AG04450 (cell line): ENCODE measurements around the gene IQCN. TPM values are rescaled to one million over a fixed set of nuclear protein-coding genes. Genes with fewer than 3 reads are reported as not detected.

Source experiments
- CTCF ChIA-PET: fragments of 300-600, 350-600 bp; formaldehyde crosslinking; extraction: SDS; loops from one replicate; lab custom pipeline; 2022; ENCODE audit warnings: antibody characterized with exemption, inconsistent platforms; lab: Charles Lee
- POLR2A ChIA-PET: fragments of 350-600 bp; formaldehyde crosslinking; extraction: SDS; loops from one replicate; lab custom pipeline; 2021; ENCODE audit warnings: antibody characterized with exemption, inconsistent platforms; lab: Yijun Ruan, JAX
- DNase-seq: peaks from one replicate; pipeline ENCODE4 v3.0.0-alpha.2; 2011; ENCODE audit warnings: low read depth, low spot score
- H3K27ac ChIP-seq: one replicate; pipeline ENCODE4 v1.5.1; 2012; ENCODE audit warnings: low read depth, low read length, control low read depth
- H3K27me3 ChIP-seq: one replicate; pipeline ENCODE4 v1.6.0; 2012; ENCODE audit warnings: low read length; ENCODE audit not compliant: control insufficient read depth, insufficient read depth
- H3K4me3 ChIP-seq: 2 replicates; pipeline ENCODE4 v1.5.1; 2011; ENCODE audit warnings: mild to moderate bottlenecking, low read depth, low read length, control low read depth
- H3K9me3 ChIP-seq: 2 replicates; pipeline ENCODE4 v1.5.1; 2012; ENCODE audit warnings: low read length; ENCODE audit not compliant: control insufficient read depth, insufficient read depth
- polyA plus RNA-seq: library from polyadenylated mRNA; depleted of rRNA; stranded (reverse); fragments of >200 nt; gene quantifications from 2 replicates; pipeline ENCODE4 v1.2.3, GENCODE V29; 2011
- TF ChIP-seq, protein P1 (sequence below): IDR thresholded peaks from 2 replicates; pipeline ENCODE4 v1.5.1; 2011; ENCODE audit warnings: low read depth, low read length, control low read depth, inconsistent platforms

The IQCN gene
- polyA plus RNA-seq, 1 experiment, result 0.45 TPM

DNA sequence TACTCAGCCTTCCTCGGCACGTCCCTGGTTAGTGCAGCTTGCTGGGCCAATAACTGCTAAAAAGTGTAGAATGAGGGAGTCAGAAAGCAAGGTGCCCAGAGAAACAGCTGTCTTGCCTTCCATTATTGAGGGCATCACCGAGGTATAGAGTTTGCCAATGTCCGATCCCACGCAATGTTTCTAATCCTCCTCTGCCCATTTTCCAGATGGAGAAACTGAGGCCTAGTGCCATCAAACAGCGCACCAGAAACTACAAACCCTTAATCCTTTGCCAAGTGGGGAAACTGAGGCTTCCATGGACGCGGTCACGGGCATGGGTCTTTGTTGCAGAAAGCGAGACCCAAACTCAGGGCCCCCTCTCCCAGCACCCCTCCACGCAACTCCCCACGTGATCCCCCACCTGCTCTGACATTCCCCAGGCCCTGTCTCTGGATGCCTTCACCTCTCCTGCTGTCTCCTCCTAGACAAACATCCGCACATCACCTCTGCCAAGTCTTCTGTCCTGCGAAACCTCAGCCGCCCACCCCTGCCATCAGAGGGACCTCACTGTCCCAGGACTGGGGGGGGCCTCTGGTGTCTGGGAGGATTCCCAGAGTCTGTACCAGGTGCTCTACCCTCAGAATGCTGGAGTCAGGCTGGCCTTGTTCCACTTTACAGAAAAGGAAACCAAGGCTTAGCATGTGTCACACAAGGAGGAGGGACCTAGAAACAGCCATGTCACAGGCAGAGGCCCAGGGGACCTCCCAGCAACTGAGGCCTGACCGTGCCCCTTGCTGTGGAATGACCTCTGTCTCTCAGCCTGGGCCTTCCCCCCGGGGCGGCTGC, 47.1 kb downstream of the IQCN start:
- Histone ChIP-seq H3K4me3 (no peak overlapping the region), H3K9me3 (peaks cover 3% of the 10 kb centered on the region; the same call in 1 of the 2 replicates), H3K27me3 (peaks cover 19% of the 10 kb centered on the region), H3K27ac (no peak overlapping the region)
- TF ChIP-seq, protein P1, sequence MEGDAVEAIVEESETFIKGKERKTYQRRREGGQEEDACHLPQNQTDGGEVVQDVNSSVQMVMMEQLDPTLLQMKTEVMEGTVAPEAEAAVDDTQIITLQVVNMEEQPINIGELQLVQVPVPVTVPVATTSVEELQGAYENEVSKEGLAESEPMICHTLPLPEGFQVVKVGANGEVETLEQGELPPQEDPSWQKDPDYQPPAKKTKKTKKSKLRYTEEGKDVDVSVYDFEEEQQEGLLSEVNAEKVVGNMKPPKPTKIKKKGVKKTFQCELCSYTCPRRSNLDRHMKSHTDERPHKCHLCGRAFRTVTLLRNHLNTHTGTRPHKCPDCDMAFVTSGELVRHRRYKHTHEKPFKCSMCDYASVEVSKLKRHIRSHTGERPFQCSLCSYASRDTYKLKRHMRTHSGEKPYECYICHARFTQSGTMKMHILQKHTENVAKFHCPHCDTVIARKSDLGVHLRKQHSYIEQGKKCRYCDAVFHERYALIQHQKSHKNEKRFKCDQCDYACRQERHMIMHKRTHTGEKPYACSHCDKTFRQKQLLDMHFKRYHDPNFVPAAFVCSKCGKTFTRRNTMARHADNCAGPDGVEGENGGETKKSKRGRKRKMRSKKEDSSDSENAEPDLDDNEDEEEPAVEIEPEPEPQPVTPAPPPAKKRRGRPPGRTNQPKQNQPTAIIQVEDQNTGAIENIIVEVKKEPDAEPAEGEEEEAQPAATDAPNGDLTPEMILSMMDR, result no peak
- POLR2A ChIA-PET, result no interaction called here
- CTCF ChIA-PET, result interaction anchor here (1.1 kb wide), 1 partner anchor 19 kb away, joined by 5 read pairs; no protein-coding TSS in a partner anchor
- no peak for DNase-seq

DNA sequence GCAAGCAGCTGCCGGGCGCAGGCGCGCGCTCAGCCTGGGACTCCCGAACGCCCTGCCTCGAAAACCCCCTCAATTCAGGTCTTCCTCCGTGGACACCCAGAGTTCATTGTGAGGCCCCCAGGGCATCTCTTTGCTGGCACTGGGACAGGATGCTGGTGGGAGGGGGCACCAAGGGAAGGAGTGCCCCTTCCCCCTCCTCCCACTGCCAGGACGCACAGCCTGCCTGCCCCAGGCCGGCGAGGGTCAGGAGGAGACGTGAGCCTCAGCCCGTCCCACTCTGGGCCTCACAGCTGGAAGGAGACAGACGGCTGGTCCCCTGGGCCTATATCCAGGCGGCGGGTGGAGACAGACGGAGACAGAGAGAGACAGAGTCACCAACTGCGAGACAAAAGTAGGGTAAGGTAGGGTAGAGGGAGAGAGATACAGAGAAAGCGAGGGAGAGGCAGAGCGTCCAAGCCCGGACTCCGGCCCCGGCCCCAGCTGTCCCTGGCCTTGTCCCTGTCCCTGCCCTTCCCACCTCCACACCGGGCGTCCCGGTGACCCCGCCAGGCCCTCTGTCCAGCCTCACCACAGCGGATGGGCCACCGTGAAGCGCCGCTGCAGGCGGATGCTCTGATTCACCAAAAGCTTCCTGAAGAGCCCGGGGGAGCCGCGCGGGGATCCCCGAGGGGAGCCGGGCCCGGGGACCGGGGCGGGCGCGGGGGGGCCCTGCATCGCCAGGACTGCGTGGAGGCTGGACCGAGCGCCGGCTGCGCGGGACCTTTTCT, 48.4 kb downstream of the IQCN start, which contains the start of gene PDE4C:
Gene PDE4C (minus strand): TSS at position 737 of the 767 bp plus-strand sequence. CDS start 23 bp downstream, at position 714.
- POLR2A ChIA-PET, result interaction anchor here (0.7 kb wide), 1 partner anchor 8 kb away, joined by 4 read pairs; no protein-coding TSS in a partner anchor
- Histone ChIP-seq H3K27ac (no peak within 1 kb of the TSS), H3K4me3 (no peak within 1 kb of the TSS), H3K9me3 (peaks cover 3% of the 10 kb centered on the region; the same call in 1 of the 2 replicates), H3K27me3 (peaks cover 14% of the 10 kb centered on the region)
- CTCF ChIA-PET, result no interaction called here
- TF ChIP-seq, protein P1, result no peak
- DNase-seq, result no peak

DNA sequence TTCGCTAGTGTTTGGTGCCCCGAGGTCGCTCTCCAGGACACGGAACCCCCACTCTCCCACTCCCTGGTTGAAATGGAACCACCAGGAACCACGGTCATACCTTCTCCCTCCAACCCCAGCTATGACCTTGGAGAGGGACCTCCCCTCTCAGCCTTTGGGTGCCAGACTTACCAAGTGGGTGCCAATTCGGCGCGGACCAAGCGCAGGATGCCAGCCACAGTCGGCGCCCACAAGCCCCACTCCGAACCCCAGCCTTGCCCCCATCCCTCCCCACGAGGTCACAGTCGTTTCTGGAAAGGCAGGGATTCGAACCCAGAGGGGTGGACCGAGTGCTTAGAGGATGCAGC, 48.9 kb downstream of the IQCN start:
- Histone ChIP-seq H3K27ac (no peak overlapping the region), H3K27me3 (peaks cover 9% of the 10 kb centered on the region), H3K9me3 (peaks cover 3% of the 10 kb centered on the region; the same call in 1 of the 2 replicates), H3K4me3 (no peak overlapping the region)
- TF ChIP-seq, protein P1, result no peak
- CTCF ChIA-PET, result no interaction called here
- no peak for DNase-seq
- POLR2A ChIA-PET, result interaction anchor here (0.7 kb wide), 1 partner anchor 8 kb away, joined by 4 read pairs; no protein-coding TSS in a partner anchor

DNA sequence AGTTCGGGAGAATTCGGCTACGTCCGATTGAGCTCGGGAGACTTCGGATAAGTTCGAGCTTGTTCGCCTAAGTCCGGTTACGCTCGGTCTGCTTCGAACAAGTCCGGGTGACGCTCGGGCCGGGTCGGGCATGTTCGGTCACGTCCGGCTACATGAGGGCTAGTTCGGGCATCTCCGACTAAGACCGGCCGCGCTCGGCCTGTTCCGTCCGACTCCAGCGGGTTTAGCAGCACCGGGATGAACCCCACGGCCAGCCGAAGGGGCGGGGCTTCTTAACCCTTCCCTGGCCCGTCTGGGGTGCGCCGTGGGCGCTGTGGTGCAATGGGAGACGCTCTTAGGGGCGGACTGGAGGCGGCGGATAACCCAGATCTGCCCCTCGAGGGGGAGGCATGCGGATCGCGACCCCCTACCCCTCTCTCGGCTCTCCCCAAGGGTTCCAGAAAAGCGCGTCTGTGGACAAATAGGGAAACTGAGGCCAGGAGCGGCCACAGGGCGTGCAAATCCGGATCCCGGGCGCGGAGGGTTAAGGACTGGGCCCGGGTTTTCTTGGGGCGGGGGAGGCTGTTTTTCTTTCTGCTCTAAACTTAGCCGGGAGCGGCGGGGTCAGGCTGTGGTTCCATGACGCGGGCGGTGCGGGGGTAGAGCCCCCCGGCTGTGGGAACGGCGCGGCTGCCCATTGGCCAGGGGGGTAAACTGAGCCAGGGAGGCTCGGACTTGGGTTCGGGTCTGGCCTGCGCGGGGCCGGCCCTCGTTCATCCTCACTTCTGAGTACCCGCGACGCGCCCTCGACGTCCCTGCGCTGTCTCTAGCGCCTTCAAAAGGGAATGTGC, 49.5 kb downstream of the IQCN start:
- POLR2A ChIA-PET, result interaction anchor here (0.6 to 2.3 kb wide), 6 partner anchors 17 to 75 kb away, joined by 3 to 10 read pairs (median 4); partner anchors contain the start of genes MPV17L2 and RAB3A
- CTCF ChIA-PET, result interaction anchor here (0.5 to 2.3 kb wide), 7 partner anchors 16 to 118 kb away, joined by 3 to 19 read pairs (median 5); no protein-coding TSS in a partner anchor
- H3K9me3 ChIP-seq, result peaks cover 3% of the 10 kb centered on the region; the same call in 1 of the 2 replicates
- TF ChIP-seq, protein P1, result no peak
- H3K27ac ChIP-seq, result peak overlapping the region; percentile 21
- peak overlapping the region; percentile 64 for H3K4me3 ChIP-seq
- peak; percentile 99 for DNase-seq
- H3K27me3 ChIP-seq, result peaks cover 5% of the 10 kb centered on the region
